ENCODE results near the gene ACOX1.

The ACOX1 gene

GRCh38 chr17:75926456-75926855 lies 52.5 kb downstream of the ACOX1 start:
- DNase-seq, result no peak

- DNase-seq, result no peak
Observed at GRCh38 chr17:75925912-75926311, 53.1 kb downstream of the ACOX1 start.

GRCh38 chr17:75925103-75925502 lies 53.9 kb downstream of the ACOX1 start:
- no peak for DNase-seq

- DNase-seq, result no peak
Observed at GRCh38 chr17:75922963-75923874, 55.7 kb downstream of the ACOX1 start.

- no peak for DNase-seq
Observed at GRCh38 chr17:75922173-75922961, 56.6 kb downstream of the ACOX1 start.

GRCh38 chr17:75921596-75921995 lies 57.4 kb downstream of the ACOX1 start:
- DNase-seq, result no peak

- peak; percentile 7 for DNase-seq
Observed at GRCh38 chr17:75920045-75920560, 58.9 kb downstream of the ACOX1 start.

- no peak for DNase-seq
Observed at GRCh38 chr17:75919611-75920010, 59.4 kb downstream of the ACOX1 start.

- DNase-seq, result no peak
Observed at GRCh38 chr17:75917917-75918445, 61.0 kb downstream of the ACOX1 start.

- no peak for DNase-seq
Observed at GRCh38 chr17:75917141-75917916, 61.6 kb downstream of the ACOX1 start.

GRCh38 chr17:75915268-75915667 lies 63.7 kb downstream of the ACOX1 start:
- DNase-seq, result no peak

- no peak for DNase-seq
Observed at GRCh38 chr17:75914643-75915267, 64.2 kb downstream of the ACOX1 start.

GRCh38 chr17:75913537-75914210 lies 65.3 kb downstream of the ACOX1 start:
- DNase-seq, result no peak

- DNase-seq, result peak; percentile 11
Observed at GRCh38 chr17:75910699-75911098, 68.3 kb downstream of the ACOX1 start.

GRCh38 chr17:75909812-75910274 lies 69.1 kb downstream of the ACOX1 start:
- peak; percentile 87 for DNase-seq

GRCh38 chr17:75909051-75909811 lies 69.7 kb downstream of the ACOX1 start:
- peak; percentile 87 for DNase-seq

GRCh38 chr17:75908201-75908600 lies 70.8 kb downstream of the ACOX1 start:
- peak; percentile 8 for DNase-seq

- no peak for DNase-seq
Observed at GRCh38 chr17:75906143-75906884, 72.7 kb downstream of the ACOX1 start.

GRCh38 chr17:75904749-75905521 lies 74.0 kb downstream of the ACOX1 start, which contains the start of gene MRPL38:
Gene MRPL38, minus strand, starts transcription at chr17:75904884. Its CDS starts 9 bp downstream, at chr17:75904875.
- peak; percentile 92 for DNase-seq
